Measurements from ENCODE around the gene LRMDA.

- TF ChIP-seq, protein P1, sequence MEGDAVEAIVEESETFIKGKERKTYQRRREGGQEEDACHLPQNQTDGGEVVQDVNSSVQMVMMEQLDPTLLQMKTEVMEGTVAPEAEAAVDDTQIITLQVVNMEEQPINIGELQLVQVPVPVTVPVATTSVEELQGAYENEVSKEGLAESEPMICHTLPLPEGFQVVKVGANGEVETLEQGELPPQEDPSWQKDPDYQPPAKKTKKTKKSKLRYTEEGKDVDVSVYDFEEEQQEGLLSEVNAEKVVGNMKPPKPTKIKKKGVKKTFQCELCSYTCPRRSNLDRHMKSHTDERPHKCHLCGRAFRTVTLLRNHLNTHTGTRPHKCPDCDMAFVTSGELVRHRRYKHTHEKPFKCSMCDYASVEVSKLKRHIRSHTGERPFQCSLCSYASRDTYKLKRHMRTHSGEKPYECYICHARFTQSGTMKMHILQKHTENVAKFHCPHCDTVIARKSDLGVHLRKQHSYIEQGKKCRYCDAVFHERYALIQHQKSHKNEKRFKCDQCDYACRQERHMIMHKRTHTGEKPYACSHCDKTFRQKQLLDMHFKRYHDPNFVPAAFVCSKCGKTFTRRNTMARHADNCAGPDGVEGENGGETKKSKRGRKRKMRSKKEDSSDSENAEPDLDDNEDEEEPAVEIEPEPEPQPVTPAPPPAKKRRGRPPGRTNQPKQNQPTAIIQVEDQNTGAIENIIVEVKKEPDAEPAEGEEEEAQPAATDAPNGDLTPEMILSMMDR (conservative IDR thresholded peaks at IDR 0.05; ENCODE audit: low read depth, low read length) = no peak
- no peak for TF ChIP-seq EZH2 (IDR thresholded peaks at IDR 0.05; ENCODE audit: borderline replicate concordance, low read depth, low read length, poor library complexity, severe bottlenecking)
Observed at GRCh38 chr10:75693489-75693888, 262.1 kb downstream of the LRMDA start.
